UCSD-AML1 (cell line): ENCODE data around the gene MIDN.
A peak's percentile ranks its signal among the peaks of the same experiment; 100 is the strongest.
"Not testable (repeated sequence)": the region's sequence is repeated elsewhere in the genome, so short reads cannot be mapped to it uniquely, and the experiment has no call there.

ENCODE experiments used
- DNase-seq: peaks from one replicate; lab custom pipeline; 2025; ENCODE audit not compliant: unreplicated experiment; lab: John Stamatoyannopoulos, UW

The MIDN gene

GRCh38 chr19:1291761-1292418 is 43.5 kb downstream of the MIDN start:
- no peak for DNase-seq

- no peak for DNase-seq
Measured at GRCh38 chr19:1292419-1293151, 44.2 kb downstream of the MIDN start.

- DNase-seq, result no peak
Measured at GRCh38 chr19:1293782-1294604, 45.6 kb downstream of the MIDN start.

- no peak for DNase-seq
Measured at GRCh38 chr19:1294688-1295087, 46.3 kb downstream of the MIDN start.

- DNase-seq, result no peak
Measured at GRCh38 chr19:1295169-1296012, 47.0 kb downstream of the MIDN start.

GRCh38 chr19:1296078-1296477 is 47.7 kb downstream of the MIDN start:
- no peak for DNase-seq

GRCh38 chr19:1296575-1297271 is 48.3 kb downstream of the MIDN start:
- DNase-seq, result no peak

GRCh38 chr19:1298235-1298634 is 49.9 kb downstream of the MIDN start:
- no peak for DNase-seq

- DNase-seq, result no peak
Measured at GRCh38 chr19:1299801-1300200, 51.4 kb downstream of the MIDN start.

- DNase-seq, result no peak
Measured at GRCh38 chr19:1300744-1301490, 52.5 kb downstream of the MIDN start.

GRCh38 chr19:1302533-1303239 is 54.3 kb downstream of the MIDN start:
- DNase-seq, result no peak

GRCh38 chr19:1304197-1304924 is 56.0 kb downstream of the MIDN start:
- no peak for DNase-seq

GRCh38 chr19:1305354-1305753 is 57.0 kb downstream of the MIDN start:
- not testable (repeated sequence) for DNase-seq

- DNase-seq, result peak; percentile 20
Measured at GRCh38 chr19:1307320-1307719, 58.9 kb downstream of the MIDN start.

- no peak for DNase-seq
Measured at GRCh38 chr19:1307755-1308303, 59.4 kb downstream of the MIDN start.

- no peak for DNase-seq
Measured at GRCh38 chr19:1308718-1309117, 60.3 kb downstream of the MIDN start.
